ENCODE measurements around the gene MAS1L.

- TF ChIP-seq, protein P1, sequence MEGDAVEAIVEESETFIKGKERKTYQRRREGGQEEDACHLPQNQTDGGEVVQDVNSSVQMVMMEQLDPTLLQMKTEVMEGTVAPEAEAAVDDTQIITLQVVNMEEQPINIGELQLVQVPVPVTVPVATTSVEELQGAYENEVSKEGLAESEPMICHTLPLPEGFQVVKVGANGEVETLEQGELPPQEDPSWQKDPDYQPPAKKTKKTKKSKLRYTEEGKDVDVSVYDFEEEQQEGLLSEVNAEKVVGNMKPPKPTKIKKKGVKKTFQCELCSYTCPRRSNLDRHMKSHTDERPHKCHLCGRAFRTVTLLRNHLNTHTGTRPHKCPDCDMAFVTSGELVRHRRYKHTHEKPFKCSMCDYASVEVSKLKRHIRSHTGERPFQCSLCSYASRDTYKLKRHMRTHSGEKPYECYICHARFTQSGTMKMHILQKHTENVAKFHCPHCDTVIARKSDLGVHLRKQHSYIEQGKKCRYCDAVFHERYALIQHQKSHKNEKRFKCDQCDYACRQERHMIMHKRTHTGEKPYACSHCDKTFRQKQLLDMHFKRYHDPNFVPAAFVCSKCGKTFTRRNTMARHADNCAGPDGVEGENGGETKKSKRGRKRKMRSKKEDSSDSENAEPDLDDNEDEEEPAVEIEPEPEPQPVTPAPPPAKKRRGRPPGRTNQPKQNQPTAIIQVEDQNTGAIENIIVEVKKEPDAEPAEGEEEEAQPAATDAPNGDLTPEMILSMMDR (IDR thresholded peaks at IDR 0.05), result no peak
- no peak for TF ChIP-seq POLR2A (IDR thresholded peaks at IDR 0.05)
Measured at GRCh38 chr6:29495571-29495970, 7.8 kb upstream of the MAS1L start.

Data from breast epithelium (tissue), 3 donors.